HL-60 (cell line): ENCODE measurements around the gene NSUN7.
A peak's percentile ranks its signal among the peaks of the same experiment; 100 is the strongest.
"Not testable (repeated sequence)": the region's sequence is repeated elsewhere in the genome, so short reads cannot be mapped to it uniquely, and the experiment has no call there.

ENCODE experiments used
- DNase-seq, 2 experiments: peaks; one replicate each; pipeline ENCODE4 v3.0.0-alpha.2; 2010 to 2020; ENCODE audit warnings: low read depth in 1 of 2, low spot score in 1 of 2
- H3K27ac ChIP-seq: fragments of 250-450 bp; sonication (Bioruptor Pico); replicated peaks from 2 replicates; pipeline ENCODE4 v1.5.1; 2020; ENCODE audit warnings: mild to moderate bottlenecking, moderate library complexity
- H3K27me3 ChIP-seq: fragments of 250-450 bp; sonication (Bioruptor Pico); 2 replicates; pipeline ENCODE4 v1.5.1; 2021; ENCODE audit warnings: mild to moderate bottlenecking, moderate library complexity; ENCODE audit not compliant: insufficient read depth, poor library complexity, severe bottlenecking
- H3K4me3 ChIP-seq: replicated peaks from 2 replicates; pipeline ENCODE4 v1.5.1; 2011; ENCODE audit warnings: mild to moderate bottlenecking, control low read depth, low read length; ENCODE audit not compliant: insufficient read depth
- GABPA ChIP-seq: IDR thresholded peaks from 2 replicates; pipeline ENCODE4 v1.6.1; 2012; ENCODE audit warnings: low read depth
- POLR2AphosphoS5 ChIP-seq: IDR thresholded peaks from 2 replicates; pipeline ENCODE4 v1.6.1; 2012; ENCODE audit warnings: low read depth
- REST ChIP-seq: IDR thresholded peaks from 2 replicates; pipeline ENCODE4 v1.6.1; 2012; ENCODE audit warnings: low read depth; ENCODE audit not compliant: insufficient replicate concordance
- SPI1 ChIP-seq: IDR thresholded peaks from 2 replicates; pipeline ENCODE4 v1.6.1; 2012; ENCODE audit warnings: low read depth, mild to moderate bottlenecking, borderline replicate concordance
- TF ChIP-seq, protein P1 (sequence below): IDR thresholded peaks from one replicate; pipeline ENCODE4 v1.5.1; 2011; ENCODE audit warnings: low read length, control low read depth, inconsistent platforms; ENCODE audit not compliant: insufficient read depth

Gene NSUN7

GRCh38 chr4:40704073-40704472, 45.7 kb upstream of the NSUN7 start:
- DNase-seq, result no peak
- TF ChIP-seq, protein P1, sequence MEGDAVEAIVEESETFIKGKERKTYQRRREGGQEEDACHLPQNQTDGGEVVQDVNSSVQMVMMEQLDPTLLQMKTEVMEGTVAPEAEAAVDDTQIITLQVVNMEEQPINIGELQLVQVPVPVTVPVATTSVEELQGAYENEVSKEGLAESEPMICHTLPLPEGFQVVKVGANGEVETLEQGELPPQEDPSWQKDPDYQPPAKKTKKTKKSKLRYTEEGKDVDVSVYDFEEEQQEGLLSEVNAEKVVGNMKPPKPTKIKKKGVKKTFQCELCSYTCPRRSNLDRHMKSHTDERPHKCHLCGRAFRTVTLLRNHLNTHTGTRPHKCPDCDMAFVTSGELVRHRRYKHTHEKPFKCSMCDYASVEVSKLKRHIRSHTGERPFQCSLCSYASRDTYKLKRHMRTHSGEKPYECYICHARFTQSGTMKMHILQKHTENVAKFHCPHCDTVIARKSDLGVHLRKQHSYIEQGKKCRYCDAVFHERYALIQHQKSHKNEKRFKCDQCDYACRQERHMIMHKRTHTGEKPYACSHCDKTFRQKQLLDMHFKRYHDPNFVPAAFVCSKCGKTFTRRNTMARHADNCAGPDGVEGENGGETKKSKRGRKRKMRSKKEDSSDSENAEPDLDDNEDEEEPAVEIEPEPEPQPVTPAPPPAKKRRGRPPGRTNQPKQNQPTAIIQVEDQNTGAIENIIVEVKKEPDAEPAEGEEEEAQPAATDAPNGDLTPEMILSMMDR, result no peak
- no peak for TF ChIP-seq GABPA

GRCh38 chr4:40710484-40711254, 39.1 kb upstream of the NSUN7 start:
- DNase-seq, result peak; percentile 47 to 90

More at GRCh38 chr4:40704073-40704472, 45.7 kb upstream of the NSUN7 start:
- H3K27me3 ChIP-seq, result no peaks in the 10 kb centered on the region
- H3K4me3 ChIP-seq, result no peak overlapping the region
- H3K27ac ChIP-seq, result no peak overlapping the region

GRCh38 chr4:40713001-40713400, 36.8 kb upstream of the NSUN7 start:
- H3K4me3 ChIP-seq, DNase-seq, H3K27ac ChIP-seq, H3K27me3 ChIP-seq: not testable (repeated sequence)

More at GRCh38 chr4:40710484-40711254, 39.1 kb upstream of the NSUN7 start:
- Histone ChIP-seq H3K27ac (peak overlapping the region; percentile 80), H3K4me3 (no peak overlapping the region), H3K27me3 (no peaks in the 10 kb centered on the region)
- TF ChIP-seq SPI1, result peak; percentile 51; the same call in 1 of the 2 replicates
- TF ChIP-seq GABPA, result no peak

GRCh38 chr4:40713798-40714197, 36.0 kb upstream of the NSUN7 start:
- TF ChIP-seq REST (no peak), GABPA (no peak), SPI1 (no peak), POLR2AphosphoS5 (no peak)
- TF ChIP-seq, protein P1, result no peak
- Histone ChIP-seq H3K27ac (no peak overlapping the region), H3K4me3 (no peak overlapping the region), H3K27me3 (no peaks in the 10 kb centered on the region)
- DNase-seq, result no peak

DNA sequence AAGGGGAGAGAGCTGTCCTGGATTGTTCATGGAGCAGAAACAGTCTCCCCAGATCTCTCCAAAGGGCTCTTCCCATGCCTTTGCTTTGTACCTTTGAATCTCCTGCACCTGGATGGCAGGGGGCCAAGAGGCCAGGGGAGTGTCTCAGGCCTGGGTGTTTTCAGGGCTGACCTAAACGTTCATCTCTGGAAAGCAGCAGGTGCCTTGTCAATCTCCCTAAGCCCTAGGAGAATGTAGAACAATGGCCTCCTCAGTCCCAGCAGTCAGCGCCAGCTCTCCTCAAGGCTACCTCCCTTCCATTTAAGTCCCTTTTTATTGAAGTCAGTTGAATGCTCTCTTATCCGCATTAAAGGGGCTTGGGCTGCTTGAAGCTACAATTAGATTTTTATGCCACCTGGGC, 31.2 kb upstream of the NSUN7 start:
- no peaks in the 10 kb centered on the region for H3K27me3 ChIP-seq
- no peak overlapping the region for H3K4me3 ChIP-seq
- H3K27ac ChIP-seq, result peak overlapping the region; percentile 19; the same call in 1 of the 2 replicates
- TF ChIP-seq REST, result no peak
- TF ChIP-seq SPI1, result no peak
- DNase-seq, result no peak
